ENCODE measurements around the gene COPZ2. TPM values are rescaled to one million over a fixed set of nuclear protein-coding genes. Genes with fewer than 3 reads are reported as not detected.

Gene COPZ2
- total RNA-seq, 1 donor from 2014 or later, result not detected

DNA sequence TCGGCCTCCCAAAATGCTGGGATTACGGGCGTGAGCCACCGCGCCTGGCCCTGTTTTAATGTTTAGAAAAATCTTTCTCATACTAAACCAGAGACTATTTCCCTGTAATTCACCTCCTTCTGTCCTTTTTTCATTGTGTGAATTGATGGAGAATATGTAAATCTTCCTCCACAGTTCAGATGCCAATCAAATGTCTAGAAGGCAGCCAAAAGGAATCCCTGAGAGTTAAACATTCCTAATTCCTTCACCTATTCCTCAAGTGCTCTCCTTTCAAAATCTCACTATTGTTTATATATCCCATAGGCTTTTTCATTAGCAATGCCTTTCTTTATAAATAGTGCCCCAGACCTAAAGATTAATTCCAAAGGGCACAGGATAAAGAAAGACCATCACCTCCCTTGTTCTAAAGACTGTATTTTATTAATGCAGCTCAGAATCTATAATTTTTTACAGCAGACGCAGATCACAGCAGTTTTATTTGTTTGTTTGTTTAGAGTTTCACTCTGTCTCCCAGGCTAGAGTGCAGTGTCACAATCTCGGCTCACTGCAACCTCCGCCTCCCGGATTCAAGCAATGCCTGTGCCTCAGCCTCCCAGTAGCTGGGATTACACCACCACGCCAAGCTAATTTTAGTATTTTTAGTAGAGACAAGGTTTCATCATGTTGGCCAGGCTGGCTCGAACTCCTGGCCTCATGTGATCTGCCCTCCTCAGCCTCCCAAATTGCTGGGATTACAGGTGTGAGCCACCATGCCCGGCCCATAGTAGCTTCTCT, 30.5 kb downstream of the COPZ2 start:
- H3K36me3 Mint-ChIP-seq (ENCODE audit: unreplicated experiment), result no peaks in the 10 kb centered on the region
- peak overlapping the region; percentile 88 for H3K27ac Mint-ChIP-seq (ENCODE audit: unreplicated experiment)
- peaks cover 21% of the 10 kb centered on the region for H3K27me3 Mint-ChIP-seq (ENCODE audit: unreplicated experiment)
- H3K4me3 Mint-ChIP-seq (ENCODE audit: unreplicated experiment), result peak overlapping the region; percentile 68
- peaks cover 57% of the 10 kb centered on the region for H3K4me1 Mint-ChIP-seq (ENCODE audit: low read depth, unreplicated experiment)
- peaks cover 19% of the 10 kb centered on the region for H3K9me3 Mint-ChIP-seq (ENCODE audit: unreplicated experiment)
- TF ChIP-seq, protein P1, sequence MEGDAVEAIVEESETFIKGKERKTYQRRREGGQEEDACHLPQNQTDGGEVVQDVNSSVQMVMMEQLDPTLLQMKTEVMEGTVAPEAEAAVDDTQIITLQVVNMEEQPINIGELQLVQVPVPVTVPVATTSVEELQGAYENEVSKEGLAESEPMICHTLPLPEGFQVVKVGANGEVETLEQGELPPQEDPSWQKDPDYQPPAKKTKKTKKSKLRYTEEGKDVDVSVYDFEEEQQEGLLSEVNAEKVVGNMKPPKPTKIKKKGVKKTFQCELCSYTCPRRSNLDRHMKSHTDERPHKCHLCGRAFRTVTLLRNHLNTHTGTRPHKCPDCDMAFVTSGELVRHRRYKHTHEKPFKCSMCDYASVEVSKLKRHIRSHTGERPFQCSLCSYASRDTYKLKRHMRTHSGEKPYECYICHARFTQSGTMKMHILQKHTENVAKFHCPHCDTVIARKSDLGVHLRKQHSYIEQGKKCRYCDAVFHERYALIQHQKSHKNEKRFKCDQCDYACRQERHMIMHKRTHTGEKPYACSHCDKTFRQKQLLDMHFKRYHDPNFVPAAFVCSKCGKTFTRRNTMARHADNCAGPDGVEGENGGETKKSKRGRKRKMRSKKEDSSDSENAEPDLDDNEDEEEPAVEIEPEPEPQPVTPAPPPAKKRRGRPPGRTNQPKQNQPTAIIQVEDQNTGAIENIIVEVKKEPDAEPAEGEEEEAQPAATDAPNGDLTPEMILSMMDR (IDR thresholded peaks at IDR 0.05; ENCODE audit: partially characterized antibody, unreplicated experiment), result no peak
- no peak for DNase-seq

DNA sequence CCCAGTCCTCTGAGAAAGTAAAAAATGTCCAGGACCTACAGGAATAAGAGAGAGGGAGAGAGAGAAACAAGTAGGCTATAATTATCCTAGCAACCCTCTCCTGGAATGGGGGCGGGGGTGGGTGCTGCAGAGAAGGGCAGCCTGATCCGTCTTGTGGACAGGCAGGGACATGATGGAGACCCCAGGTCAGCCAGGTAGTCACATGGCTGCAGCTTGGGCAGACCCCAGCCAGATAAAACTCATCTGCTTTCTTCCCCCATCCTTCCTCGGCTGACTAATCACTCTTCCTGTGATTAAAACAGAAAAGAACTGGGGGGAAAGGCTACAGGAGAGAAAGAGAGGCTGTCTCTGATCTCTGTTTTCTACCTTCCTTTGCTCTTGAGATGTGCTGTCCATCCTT, 32.6 kb downstream of the COPZ2 start:
- TF ChIP-seq, protein P1 (IDR thresholded peaks at IDR 0.05; ENCODE audit: partially characterized antibody, unreplicated experiment), result no peak
- H3K4me1 Mint-ChIP-seq (ENCODE audit: low read depth, unreplicated experiment), result peaks cover 48% of the 10 kb centered on the region

DNA sequence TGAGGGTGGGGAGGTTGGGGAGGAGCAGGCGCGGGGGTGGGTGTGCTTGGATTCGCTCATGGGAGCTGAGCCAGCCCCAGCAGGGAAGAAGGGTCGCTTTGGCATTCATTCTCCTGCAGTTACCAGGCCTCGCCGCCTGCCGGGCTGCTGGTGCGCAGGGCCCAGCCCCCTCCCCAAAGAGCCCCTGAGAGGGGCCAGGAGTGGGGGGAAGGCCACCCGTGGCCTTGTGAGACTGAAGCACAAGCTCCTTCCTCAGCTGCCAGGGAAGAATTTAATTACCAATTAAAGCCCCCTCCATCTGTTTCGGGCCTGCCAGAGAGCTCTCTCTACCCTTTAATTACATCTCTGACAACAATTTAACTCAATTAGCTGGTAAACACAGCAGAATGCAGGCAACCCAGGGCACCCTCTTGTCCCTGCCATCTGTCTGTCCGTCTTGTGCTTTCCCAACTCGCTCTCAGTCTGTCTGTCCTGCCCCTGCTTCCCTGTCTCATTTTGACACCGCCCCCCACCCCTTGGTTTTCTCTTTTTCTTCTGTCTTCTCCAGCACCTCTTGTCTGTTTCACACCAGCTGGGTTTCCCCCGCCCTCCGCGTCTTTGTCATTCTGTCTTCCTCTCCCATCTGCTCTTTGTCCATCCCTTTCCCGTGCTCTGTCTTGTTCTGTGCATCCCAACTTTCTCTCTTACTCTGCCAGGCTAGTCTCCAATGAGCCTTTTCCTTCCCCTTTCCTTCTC, 34.0 kb downstream of the COPZ2 start:
- Mint-ChIP-seq H3K4me1 (ENCODE audit: low read depth, unreplicated experiment) (peaks cover 46% of the 10 kb centered on the region), H3K27me3 (ENCODE audit: unreplicated experiment) (peaks cover 12% of the 10 kb centered on the region), H3K36me3 (ENCODE audit: unreplicated experiment) (no peaks in the 10 kb centered on the region), H3K4me3 (ENCODE audit: unreplicated experiment) (peak overlapping the region; percentile 84), H3K27ac (ENCODE audit: unreplicated experiment) (peak overlapping the region; percentile 100), H3K9me3 (ENCODE audit: unreplicated experiment) (peaks cover 15% of the 10 kb centered on the region)
- TF ChIP-seq, protein P1 (IDR thresholded peaks at IDR 0.05; ENCODE audit: partially characterized antibody, unreplicated experiment), result peak; percentile 44
- peak; percentile 84 for DNase-seq

More for the DNA sequence above, 32.6 kb downstream of the COPZ2 start:
- Mint-ChIP-seq H3K27ac (ENCODE audit: unreplicated experiment) (peak overlapping the region; percentile 100), H3K27me3 (ENCODE audit: unreplicated experiment) (peaks cover 14% of the 10 kb centered on the region), H3K9me3 (ENCODE audit: unreplicated experiment) (peaks cover 18% of the 10 kb centered on the region), H3K4me3 (ENCODE audit: unreplicated experiment) (peak overlapping the region; percentile 84), H3K36me3 (ENCODE audit: unreplicated experiment) (no peaks in the 10 kb centered on the region)
- DNase-seq, result no peak

DNA sequence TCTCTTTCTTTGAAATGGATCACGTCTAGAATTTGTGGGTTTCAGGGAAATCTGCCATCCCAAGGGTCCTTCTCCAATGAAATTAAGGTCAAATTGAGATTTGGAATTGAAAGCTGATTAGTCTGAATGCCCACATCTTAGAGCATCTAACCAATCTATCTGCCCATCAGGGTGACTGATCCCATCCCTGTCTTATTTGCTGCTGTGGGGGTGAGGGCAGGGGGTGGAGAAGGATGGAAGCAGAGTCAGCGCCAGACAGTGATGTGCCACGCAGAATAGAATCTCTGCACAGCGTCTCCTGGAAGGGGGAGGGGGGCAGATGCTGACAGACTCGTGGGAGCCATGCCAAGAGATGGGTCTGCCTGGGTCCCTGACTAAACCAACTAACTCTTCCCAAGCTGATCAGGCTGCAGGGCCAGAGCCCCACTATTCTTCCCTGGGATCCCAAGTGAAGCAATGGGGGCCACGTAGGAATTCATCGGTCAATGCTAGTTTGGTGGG, 34.6 kb downstream of the COPZ2 start:
- peaks cover 12% of the 10 kb centered on the region for H3K27me3 Mint-ChIP-seq (ENCODE audit: unreplicated experiment)
- H3K4me3 Mint-ChIP-seq (ENCODE audit: unreplicated experiment), result peak overlapping the region; percentile 63

More for the DNA sequence above, 34.6 kb downstream of the COPZ2 start:
- peak overlapping the region; percentile 100 for H3K27ac Mint-ChIP-seq (ENCODE audit: unreplicated experiment)
- no peaks in the 10 kb centered on the region for H3K36me3 Mint-ChIP-seq (ENCODE audit: unreplicated experiment)
- peaks cover 15% of the 10 kb centered on the region for H3K9me3 Mint-ChIP-seq (ENCODE audit: unreplicated experiment)
- peaks cover 46% of the 10 kb centered on the region for H3K4me1 Mint-ChIP-seq (ENCODE audit: low read depth, unreplicated experiment)
- TF ChIP-seq, protein P1 (IDR thresholded peaks at IDR 0.05; ENCODE audit: partially characterized antibody, unreplicated experiment), result no peak
- no peak for DNase-seq
